GM19324 (cell line): ENCODE data around the gene ERICH2.
"Not testable (repeated sequence)": the region's sequence is repeated elsewhere in the genome, so short reads cannot be mapped to it uniquely, and the experiment has no call there.

Experiments used
- ATAC-seq: cut with Tn5 transposase; IDR thresholded peaks from one replicate; pipeline ENCODE4 v1.9.1; 2021; ENCODE audit warnings: mild to moderate bottlenecking, moderate library complexity; ENCODE audit not compliant: unreplicated experiment, low FRiP score

ERICH2 gene, protein sequence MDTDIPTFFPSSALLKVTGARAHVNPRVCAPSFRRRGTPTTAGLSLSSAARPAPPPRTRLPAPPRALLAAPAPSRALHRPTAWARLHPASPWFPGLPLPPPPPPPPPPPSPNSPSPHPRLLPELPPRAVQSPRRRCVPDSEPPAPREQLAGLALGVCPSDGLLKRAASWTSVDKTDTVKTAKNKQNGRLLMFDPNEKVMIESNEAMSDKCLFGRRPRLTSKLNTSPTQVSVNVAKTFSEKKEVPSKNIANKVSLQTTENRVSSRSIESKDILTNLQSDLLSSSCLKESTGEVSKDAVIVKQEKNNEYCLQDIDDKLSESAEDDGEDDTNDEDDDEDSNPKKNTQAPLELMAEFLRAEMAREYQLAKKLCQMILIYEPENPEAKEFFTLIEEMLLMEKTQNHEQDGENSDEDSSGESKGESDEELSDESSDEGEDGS

GRCh38 chr2:170770008-170770605 is at the start of gene ERICH2:
TSS of gene ERICH2 (plus strand) at chr2:170770378. CDS start at chr2:170770682, 304 bp downstream.
- peak; percentile 44 for ATAC-seq

DNA sequence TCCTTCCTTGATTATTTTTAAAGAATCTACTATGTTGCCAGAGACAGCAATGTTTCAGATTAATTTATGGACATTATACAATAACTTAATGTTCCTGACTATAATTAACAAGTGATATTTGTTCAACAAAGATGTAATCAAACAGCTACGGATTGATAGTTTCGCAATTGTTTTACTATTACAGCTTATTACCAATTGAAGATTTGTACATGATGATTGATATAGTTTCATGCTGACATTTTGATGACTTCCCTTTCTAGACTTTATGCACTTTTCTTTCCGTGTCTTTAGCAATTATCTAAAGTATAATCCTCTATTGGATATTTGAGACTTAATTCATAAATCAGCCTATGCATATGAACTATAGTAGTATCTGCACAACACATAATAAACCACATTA is 48.5 kb upstream of the ERICH2 start:
- ATAC-seq: no peak

DNA sequence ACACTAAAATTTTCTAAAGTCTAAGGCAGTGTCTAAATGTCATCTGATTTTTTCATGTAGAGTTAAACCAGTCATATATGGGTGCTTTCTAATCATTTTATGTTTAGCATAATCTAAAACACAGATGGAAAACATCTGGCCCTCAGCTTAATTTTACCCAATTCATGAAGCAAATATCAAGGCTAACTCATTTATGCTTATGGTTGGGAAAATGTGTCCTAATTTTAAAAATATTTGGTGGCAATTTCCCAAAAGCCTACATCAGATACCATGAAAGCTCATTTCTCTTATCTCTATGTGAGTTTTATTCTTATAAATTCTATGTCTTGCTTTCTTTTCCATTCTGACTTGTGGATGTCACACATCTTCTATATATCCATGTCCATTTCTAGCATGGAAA is 47.9 kb upstream of the ERICH2 start:
- ATAC-seq: no peak

DNA sequence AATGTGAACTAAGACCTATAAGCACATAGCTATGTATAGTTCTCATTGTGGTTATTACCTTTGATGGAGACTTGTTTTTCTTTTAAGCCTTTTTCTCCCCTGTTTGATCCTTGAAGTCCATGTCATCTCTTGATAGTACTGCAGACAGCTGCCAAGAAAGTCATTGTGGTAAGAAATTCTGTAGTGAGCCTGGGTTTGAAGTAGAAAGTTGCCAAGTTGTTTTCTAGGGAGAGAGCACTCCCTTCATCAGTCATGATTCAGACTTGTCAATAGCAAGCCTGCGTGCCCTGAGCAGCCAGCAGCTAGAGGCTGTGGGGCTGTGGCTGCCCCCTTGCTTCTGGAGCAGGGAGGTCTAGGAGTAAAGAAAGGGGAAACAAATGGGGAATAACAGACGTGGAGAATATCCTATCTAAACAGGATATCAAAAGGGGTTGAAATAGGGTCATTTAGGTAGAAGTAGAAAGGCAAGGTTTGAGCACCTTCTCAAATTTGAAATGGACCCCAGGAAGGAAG is 46.7 kb upstream of the ERICH2 start:
- ATAC-seq: no peak

DNA sequence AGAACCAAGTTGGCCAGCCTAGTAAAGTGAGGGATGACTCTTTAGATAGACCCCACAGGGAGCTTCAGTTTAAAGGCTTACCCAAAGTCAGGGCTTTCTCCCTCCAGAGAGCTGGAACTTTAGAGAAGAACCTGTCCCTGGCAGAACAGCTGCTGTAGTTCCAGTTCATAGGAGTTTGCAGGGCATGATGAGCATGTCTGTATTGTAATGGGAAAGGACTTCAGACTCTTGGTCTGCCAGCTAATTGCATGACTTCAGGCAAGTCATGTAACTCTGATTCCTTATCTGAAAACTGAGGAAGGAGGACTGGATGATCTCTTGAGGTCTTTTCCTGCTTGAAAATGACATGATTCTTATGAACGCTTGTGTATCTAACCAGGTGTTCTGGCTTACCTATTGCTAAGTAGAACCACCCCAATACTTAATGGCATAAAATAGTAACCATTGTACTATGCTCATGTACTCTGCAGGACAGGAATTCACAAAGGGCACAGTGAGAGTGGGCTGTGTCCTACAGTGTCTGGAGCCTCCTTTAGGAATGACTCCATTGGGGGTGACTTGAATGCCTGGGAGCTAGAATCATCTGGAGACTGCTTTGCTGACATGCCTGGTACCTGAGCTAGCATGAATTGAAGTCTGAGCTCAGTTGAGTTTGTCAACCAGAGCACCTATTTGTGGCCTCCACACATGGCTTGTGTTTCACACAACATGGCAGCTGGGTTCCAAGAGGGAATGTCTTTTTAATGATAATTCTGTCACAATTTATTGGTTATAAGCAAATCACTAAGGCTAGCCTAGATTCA is 36.2 kb upstream of the ERICH2 start:
- ATAC-seq: no peak

DNA sequence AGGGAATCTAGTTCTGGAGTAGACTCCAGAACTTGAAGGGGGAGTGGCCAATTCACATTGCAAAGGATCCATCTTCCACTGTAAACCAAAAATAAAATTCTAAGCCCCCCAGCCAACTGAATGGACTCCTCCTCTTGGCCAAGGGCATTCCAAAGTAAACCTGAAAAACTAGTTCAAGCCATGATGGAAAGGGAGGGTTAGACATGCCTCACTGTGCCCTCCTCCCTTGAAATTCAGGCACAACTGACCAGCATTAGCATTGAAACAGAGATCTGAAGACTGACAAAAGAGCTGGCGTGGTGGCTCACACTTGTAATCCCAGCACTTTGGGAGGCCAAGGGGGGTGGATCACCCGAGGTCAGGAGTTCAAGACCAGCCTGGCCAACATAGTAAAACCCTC is 35.6 kb upstream of the ERICH2 start:
- not testable (repeated sequence) for ATAC-seq

GRCh38 chr2:170736628-170737027 is 33.5 kb upstream of the ERICH2 start:
- ATAC-seq: no peak

GRCh38 chr2:170737406-170737805 is 32.8 kb upstream of the ERICH2 start:
- no peak for ATAC-seq

GRCh38 chr2:170737821-170738220 is 32.4 kb upstream of the ERICH2 start:
- no peak for ATAC-seq

- ATAC-seq: no peak
Measured at GRCh38 chr2:170739048-170739447, 31.1 kb upstream of the ERICH2 start.

DNA sequence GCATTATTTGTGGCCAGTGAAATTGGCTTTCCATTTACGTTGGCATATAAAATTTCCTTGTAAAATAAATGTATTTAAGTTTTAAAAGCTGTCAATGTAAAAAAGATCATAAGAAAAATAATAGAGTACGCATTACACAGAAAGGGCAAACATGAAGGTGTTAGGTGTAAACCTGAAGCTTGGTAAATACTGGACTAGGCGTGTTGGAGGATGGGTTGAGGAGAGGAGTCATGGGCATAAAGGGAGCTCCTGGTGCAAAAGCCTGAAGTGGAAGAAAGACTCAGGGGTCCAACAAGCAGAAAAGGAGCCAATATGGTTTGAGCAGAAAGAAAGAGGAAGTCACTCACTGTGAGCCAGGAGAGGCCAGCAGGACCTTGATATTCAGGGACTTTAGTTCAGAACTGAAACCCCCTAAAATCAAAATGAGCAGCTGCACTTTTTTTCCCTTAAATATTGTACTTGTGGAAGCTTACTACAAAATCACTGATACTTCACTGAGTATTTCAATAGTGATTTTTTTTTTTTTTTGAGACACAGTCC is 30.6 kb upstream of the ERICH2 start:
- no peak for ATAC-seq

GRCh38 chr2:170740660-170741059 is 29.5 kb upstream of the ERICH2 start:
- no peak for ATAC-seq

GRCh38 chr2:170742000-170742399 is 28.2 kb upstream of the ERICH2 start:
- no peak for ATAC-seq

GRCh38 chr2:170742896-170743529 is 27.2 kb upstream of the ERICH2 start:
- no peak for ATAC-seq

GRCh38 chr2:170743530-170744239 is 26.5 kb upstream of the ERICH2 start:
- ATAC-seq: no peak

DNA sequence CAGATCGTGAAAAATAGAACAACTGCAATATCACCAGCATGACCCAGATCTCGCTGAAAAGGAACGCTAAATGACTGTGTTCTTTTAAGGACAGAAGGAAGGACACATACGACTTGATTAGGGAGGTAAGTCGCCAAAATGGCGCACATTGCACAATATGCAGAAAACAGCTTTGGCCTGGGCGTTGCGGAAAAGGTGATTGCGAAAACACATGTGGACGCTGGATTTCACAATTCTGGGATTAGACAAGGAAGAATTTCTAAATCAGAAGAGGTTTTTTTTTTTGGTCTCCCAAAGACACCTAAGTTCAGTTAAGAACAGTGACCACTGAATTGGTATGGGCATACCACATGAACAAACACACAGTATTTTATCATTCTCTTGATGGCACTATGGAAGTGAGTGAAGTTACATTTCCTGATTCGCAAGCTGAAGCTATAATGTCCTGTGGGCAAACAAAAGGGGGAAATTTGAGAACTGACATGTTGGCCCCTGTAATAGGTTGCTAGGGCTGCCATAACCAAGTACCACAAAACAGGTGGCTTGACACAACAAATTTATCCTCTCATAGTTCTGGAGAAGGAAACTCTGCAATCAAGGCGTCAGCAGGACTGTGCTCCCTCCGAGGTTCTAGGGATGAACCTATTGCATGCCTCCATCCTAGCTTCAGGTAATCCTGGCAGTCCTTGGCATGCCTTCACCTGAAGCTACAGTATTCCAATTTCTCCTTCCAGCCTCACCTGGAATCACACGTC is 25.8 kb upstream of the ERICH2 start:
- no peak for ATAC-seq

- ATAC-seq: no peak
Measured at GRCh38 chr2:170745305-170745704, 24.9 kb upstream of the ERICH2 start.

DNA sequence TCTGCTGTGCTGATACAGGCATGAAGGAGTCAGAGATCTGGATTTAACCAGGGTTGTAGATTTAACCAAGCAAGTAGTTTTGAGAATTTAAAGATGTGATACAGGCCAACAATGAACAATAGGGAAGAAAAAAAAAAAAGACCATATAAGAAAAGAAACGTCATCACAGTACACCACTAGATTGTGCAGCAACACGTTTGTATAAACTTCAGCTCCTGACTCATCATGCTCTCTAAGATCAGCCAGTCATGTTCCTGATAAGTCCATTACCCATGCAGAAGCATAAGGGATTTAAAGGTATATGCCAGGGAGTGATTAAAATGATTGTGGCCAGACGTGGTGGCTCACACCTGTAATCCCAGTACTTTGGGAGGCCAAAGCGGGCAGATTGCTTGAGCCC is 22.3 kb upstream of the ERICH2 start:
- no peak for ATAC-seq

- ATAC-seq: not testable (repeated sequence)
Measured at GRCh38 chr2:170751555-170751954, 18.6 kb upstream of the ERICH2 start.
